ENCODE measurements around the gene DBR1.

- TF ChIP-seq CTCF (conservative IDR thresholded peaks at IDR 0.05) (no peak), EZH2 (IDR thresholded peaks at IDR 0.05; ENCODE audit: low read depth) (no peak)
These were observed 45.5 kb upstream of the DBR1 start for GRCh38 chr3:138220242-138220641.
